ENCODE data around the gene CALU. TPM values are rescaled to one million over a fixed set of nuclear protein-coding genes. Genes with fewer than 3 reads are reported as not detected.

CALU gene
- total and polyA plus RNA-seq, 9 donors = 38.9 to 187 (median 71.0) TPM

- 94 to 97% (median 96%) methylated on average over 5 of the region's 5 CpGs for WGBS, 3 donors
- TF ChIP-seq CTCF (IDR thresholded peaks at IDR 0.05) = no peak
- no peaks in the 10 kb centered on the region for H3K36me3 ChIP-seq
- H3K27ac ChIP-seq = no peak overlapping the region
- H3K4me3 ChIP-seq = no peak overlapping the region
- H3K4me1 ChIP-seq (ENCODE audit: insufficient read depth) = peaks cover 4% of the 10 kb centered on the region
- no peaks in the 10 kb centered on the region for H3K9me3 ChIP-seq
- H3K27me3 ChIP-seq = no peaks in the 10 kb centered on the region
- DNase-seq = no peak
- intact Hi-C loops (cut with DNase I) = no loop called here
Observed at GRCh38 chr7:128793181-128793547, 54.0 kb downstream of the CALU start.

GRCh38 chr7:128794020-128794419 lies 54.9 kb downstream of the CALU start:
- TF ChIP-seq POLR2A (IDR thresholded peaks at IDR 0.05) (no peak), EP300 (IDR thresholded peaks at IDR 0.05) (no peak), CTCF (IDR thresholded peaks at IDR 0.05) (no peak)
- 75 to 84% (median 80%) methylated on average over 3 of the region's 3 CpGs for WGBS, 3 donors

DNA sequence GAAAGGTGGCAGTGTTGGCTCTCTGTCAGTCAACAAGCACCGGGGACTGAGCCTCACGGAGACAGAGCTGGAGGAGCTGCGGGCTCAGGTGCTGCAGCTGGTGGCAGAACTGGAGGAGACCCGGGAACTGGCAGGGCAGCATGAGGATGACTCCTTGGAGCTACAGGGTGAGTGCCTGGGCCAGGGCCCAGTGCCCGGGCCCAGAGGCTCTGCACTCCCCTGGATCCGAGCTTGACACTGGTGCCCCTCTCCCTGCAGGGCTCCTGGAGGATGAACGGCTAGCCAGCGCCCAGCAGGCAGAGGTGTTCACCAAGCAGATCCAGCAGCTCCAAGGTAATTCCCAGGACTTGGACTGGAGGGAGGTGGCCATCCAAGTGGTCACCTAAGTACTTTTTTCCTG lies 55.3 kb downstream of the CALU start:
- no peak for DNase-seq
- H3K27ac ChIP-seq = no peak overlapping the region
- no peak overlapping the region for H3K4me3 ChIP-seq
- peaks cover 4% of the 10 kb centered on the region for H3K4me1 ChIP-seq (ENCODE audit: insufficient read depth)
- TF ChIP-seq EP300 (IDR thresholded peaks at IDR 0.05) = no peak
- no peak for TF ChIP-seq POLR2A (IDR thresholded peaks at IDR 0.05)
- no peak for TF ChIP-seq CTCF (IDR thresholded peaks at IDR 0.05)
- no peaks in the 10 kb centered on the region for H3K9me3 ChIP-seq
- H3K36me3 ChIP-seq = no peaks in the 10 kb centered on the region
- H3K27me3 ChIP-seq = no peaks in the 10 kb centered on the region
- WGBS, 3 donors = 94 to 95% (median 94%) methylated on average over 8 of the region's 8 CpGs
- intact Hi-C loops (cut with DNase I) = no loop called here

More at GRCh38 chr7:128794020-128794419, 54.9 kb downstream of the CALU start:
- no peaks in the 10 kb centered on the region for H3K36me3 ChIP-seq
- no peak overlapping the region for H3K27ac ChIP-seq
- H3K27me3 ChIP-seq = no peaks in the 10 kb centered on the region
- no peak overlapping the region for H3K4me3 ChIP-seq
- intact Hi-C loops (cut with DNase I) = no loop called here
- H3K4me1 ChIP-seq (ENCODE audit: insufficient read depth) = peaks cover 4% of the 10 kb centered on the region
- H3K9me3 ChIP-seq = no peaks in the 10 kb centered on the region
- no peak for DNase-seq

DNA sequence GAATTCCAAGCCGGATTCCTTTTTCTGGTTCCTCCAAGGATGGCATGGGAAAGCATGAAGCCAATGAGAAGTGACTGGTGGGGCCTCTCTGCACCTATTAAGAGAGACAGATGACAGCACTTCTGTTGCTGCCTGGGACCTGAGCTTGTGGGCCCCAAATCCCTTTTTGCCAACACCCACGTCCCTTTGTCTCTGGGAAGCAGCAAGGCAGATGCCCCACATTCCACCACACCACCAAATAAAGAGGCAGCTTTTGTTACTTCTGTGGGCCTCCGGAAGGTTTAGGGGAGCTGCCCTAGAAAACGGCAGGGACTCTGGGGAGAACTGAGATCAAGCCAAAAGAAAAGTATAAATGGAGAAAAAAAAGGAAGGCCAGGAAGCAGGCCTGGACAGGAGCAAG lies 56.0 kb downstream of the CALU start:
- no peak overlapping the region for H3K4me3 ChIP-seq
- H3K9me3 ChIP-seq = no peaks in the 10 kb centered on the region
- peaks cover 4% of the 10 kb centered on the region for H3K4me1 ChIP-seq (ENCODE audit: insufficient read depth)
- TF ChIP-seq EP300 (IDR thresholded peaks at IDR 0.05) (no peak), CTCF (IDR thresholded peaks at IDR 0.05) (no peak), POLR2A (IDR thresholded peaks at IDR 0.05) (no peak)
- DNase-seq = no peak
- 86 to 89% (median 87%) methylated on average over 4 of the region's 4 CpGs for WGBS, 3 donors
- H3K36me3 ChIP-seq = no peaks in the 10 kb centered on the region
- no peaks in the 10 kb centered on the region for H3K27me3 ChIP-seq
- H3K27ac ChIP-seq = no peak overlapping the region
- intact Hi-C loops (cut with DNase I) = no loop called here

DNA sequence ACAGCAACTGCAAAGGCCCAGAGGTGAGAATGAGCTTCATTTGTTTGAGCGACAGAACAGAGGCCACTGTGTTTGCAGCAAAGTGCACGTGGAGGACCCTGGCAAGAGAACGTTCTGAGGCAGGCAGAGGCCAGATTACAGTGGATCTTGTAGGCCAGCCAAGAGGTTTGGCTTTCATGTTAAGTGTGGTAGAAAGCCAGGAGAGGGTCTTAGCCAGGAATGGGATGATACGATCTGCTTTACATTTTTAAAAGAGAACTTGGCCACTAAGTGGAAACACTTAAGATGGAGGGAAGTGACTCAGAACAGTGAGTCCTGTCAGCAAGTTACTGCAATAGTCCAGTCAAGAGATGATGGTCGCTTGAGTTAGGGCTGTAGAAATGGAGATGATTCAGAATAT lies 57.2 kb downstream of the CALU start:
- H3K4me1 ChIP-seq (ENCODE audit: insufficient read depth) = peaks cover 4% of the 10 kb centered on the region
- intact Hi-C loops (cut with DNase I) = no loop called here
- 50 to 62% (median 62%) methylated on average over 5 of the region's 5 CpGs for WGBS, 3 donors

More for the DNA sequence above, 57.2 kb downstream of the CALU start:
- no peak for DNase-seq
- TF ChIP-seq CTCF (IDR thresholded peaks at IDR 0.05) (no peak), POLR2A (IDR thresholded peaks at IDR 0.05) (no peak), EP300 (IDR thresholded peaks at IDR 0.05) (no peak)
- Histone ChIP-seq H3K9me3 (no peaks in the 10 kb centered on the region), H3K36me3 (no peaks in the 10 kb centered on the region), H3K27me3 (no peaks in the 10 kb centered on the region), H3K4me3 (no peak overlapping the region), H3K27ac (no peak overlapping the region)
